Osteocyte (in vitro differentiated cells): ENCODE data around the gene NDRG3. TPM values are rescaled to one million over a fixed set of nuclear protein-coding genes. Genes with fewer than 3 reads are reported as not detected.

Experiments
- DNase-seq: peaks from one replicate; pipeline ENCODE4 v3.0.0; 2021; ENCODE audit warnings: mixed read lengths; ENCODE audit not compliant: unreplicated experiment; ENCODE audit errors: extremely low spot score
- H3K27ac Mint-ChIP-seq: one replicate; pipeline ENCODE4 v1.8.0; 2021; ENCODE audit warnings: mild to moderate bottlenecking, mixed read lengths; ENCODE audit not compliant: unreplicated experiment
- H3K27me3 Mint-ChIP-seq: one replicate; pipeline ENCODE4 v1.8.0; 2021; ENCODE audit warnings: mixed read lengths; ENCODE audit not compliant: unreplicated experiment
- H3K36me3 Mint-ChIP-seq: one replicate; pipeline ENCODE4 v1.8.0; 2021; ENCODE audit warnings: mixed read lengths; ENCODE audit not compliant: unreplicated experiment
- H3K4me1 Mint-ChIP-seq: one replicate; pipeline ENCODE4 v1.8.0; 2021; ENCODE audit warnings: mixed read lengths; ENCODE audit not compliant: unreplicated experiment
- H3K4me3 Mint-ChIP-seq: one replicate; pipeline ENCODE4 v1.8.0; 2021; ENCODE audit warnings: mild to moderate bottlenecking, moderate library complexity, mixed read lengths; ENCODE audit not compliant: unreplicated experiment
- H3K9me3 Mint-ChIP-seq: one replicate; pipeline ENCODE4 v1.8.0; 2021; ENCODE audit warnings: mixed read lengths; ENCODE audit not compliant: unreplicated experiment
- long read RNA-seq: library from polyadenylated mRNA; unstranded; transcript quantifications from one replicate; pipeline ENCODE4 v2.0.0, GENCODE V29; 2021
- total RNA-seq: library from RNA; stranded (reverse); gene quantifications from 2 replicates; pipeline ENCODE4 v1.2.1, GENCODE V29; 2021
- TF ChIP-seq, protein P1 (sequence below): fragments of 200-600 bp; sonication (generic); IDR thresholded peaks from 2 replicates; pipeline ENCODE4 v1.5.0; 2021; ENCODE audit warnings: antibody characterized with exemption, mild to moderate bottlenecking, moderate library complexity

NDRG3 gene
- total RNA-seq: 32.2 and 33.5 TPM in 2 replicates
- long read RNA-seq, transcript NDRG3-201 (16 exons, 2,964 nt): major isoform, 48 of 69 reads
- long read RNA-seq, partial matches to known transcripts: 15 of 69 reads
- long read RNA-seq, other reads (novel, unspliced or antisense): 4 of 69 reads

GRCh38 chr20:36745927-36746659, at the start of gene NDRG3:
NDRG3 (minus strand) TSS chr20:36746090; CDS start chr20:36721735, 24,355 bp downstream.
- TF ChIP-seq, protein P1, sequence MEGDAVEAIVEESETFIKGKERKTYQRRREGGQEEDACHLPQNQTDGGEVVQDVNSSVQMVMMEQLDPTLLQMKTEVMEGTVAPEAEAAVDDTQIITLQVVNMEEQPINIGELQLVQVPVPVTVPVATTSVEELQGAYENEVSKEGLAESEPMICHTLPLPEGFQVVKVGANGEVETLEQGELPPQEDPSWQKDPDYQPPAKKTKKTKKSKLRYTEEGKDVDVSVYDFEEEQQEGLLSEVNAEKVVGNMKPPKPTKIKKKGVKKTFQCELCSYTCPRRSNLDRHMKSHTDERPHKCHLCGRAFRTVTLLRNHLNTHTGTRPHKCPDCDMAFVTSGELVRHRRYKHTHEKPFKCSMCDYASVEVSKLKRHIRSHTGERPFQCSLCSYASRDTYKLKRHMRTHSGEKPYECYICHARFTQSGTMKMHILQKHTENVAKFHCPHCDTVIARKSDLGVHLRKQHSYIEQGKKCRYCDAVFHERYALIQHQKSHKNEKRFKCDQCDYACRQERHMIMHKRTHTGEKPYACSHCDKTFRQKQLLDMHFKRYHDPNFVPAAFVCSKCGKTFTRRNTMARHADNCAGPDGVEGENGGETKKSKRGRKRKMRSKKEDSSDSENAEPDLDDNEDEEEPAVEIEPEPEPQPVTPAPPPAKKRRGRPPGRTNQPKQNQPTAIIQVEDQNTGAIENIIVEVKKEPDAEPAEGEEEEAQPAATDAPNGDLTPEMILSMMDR: no peak
- peak within 1 kb of the TSS; percentile 78 for H3K27ac Mint-ChIP-seq
- DNase-seq: peak; percentile 97
- H3K4me3 Mint-ChIP-seq: peak within 1 kb of the TSS; percentile 91
- peaks cover 20% of the 10 kb centered on the region for H3K4me1 Mint-ChIP-seq
- H3K27me3 Mint-ChIP-seq: no peaks in the 10 kb centered on the region
- H3K9me3 Mint-ChIP-seq: no peaks in the 10 kb centered on the region
- no peaks in the 10 kb centered on the region for H3K36me3 Mint-ChIP-seq

GRCh38 chr20:36794116-36794474, 48.2 kb upstream of the NDRG3 start:
- no peaks in the 10 kb centered on the region for H3K4me1 Mint-ChIP-seq
- no peak for DNase-seq
- no peak overlapping the region for H3K27ac Mint-ChIP-seq
- no peak overlapping the region for H3K4me3 Mint-ChIP-seq
- TF ChIP-seq, protein P1: no peak
- H3K27me3 Mint-ChIP-seq: no peaks in the 10 kb centered on the region
- H3K36me3 Mint-ChIP-seq: peaks cover 39% of the 10 kb centered on the region
- H3K9me3 Mint-ChIP-seq: no peaks in the 10 kb centered on the region

GRCh38 chr20:36793294-36794115, 47.6 kb upstream of the NDRG3 start:
- H3K4me1 Mint-ChIP-seq: no peaks in the 10 kb centered on the region
- H3K27me3 Mint-ChIP-seq: no peaks in the 10 kb centered on the region
- H3K27ac Mint-ChIP-seq: no peak overlapping the region

DNA sequence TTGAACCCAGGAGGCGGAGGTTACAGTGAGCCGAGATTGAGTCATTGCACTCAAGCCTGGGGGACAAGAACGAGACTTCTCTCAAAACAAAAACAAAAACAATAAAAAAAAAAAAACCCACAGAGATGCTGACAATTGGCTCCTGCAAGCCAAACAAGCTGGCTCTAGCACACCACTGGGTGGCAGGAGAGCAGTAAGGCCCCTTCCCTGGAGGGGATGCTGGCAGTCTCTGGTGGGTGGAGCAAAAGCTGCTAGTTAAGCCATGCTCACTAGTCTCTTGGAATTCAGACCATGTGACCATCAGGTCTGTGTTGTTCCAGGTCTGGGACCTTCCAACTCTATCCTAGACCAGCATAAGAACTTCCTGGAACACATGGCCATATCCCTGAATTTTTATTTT, 46.5 kb upstream of the NDRG3 start:
- peaks cover 35% of the 10 kb centered on the region for H3K36me3 Mint-ChIP-seq
- no peaks in the 10 kb centered on the region for H3K27me3 Mint-ChIP-seq
- TF ChIP-seq, protein P1: peak; percentile 56
- DNase-seq: no peak
- H3K4me1 Mint-ChIP-seq: no peaks in the 10 kb centered on the region
- no peak overlapping the region for H3K27ac Mint-ChIP-seq
- no peaks in the 10 kb centered on the region for H3K9me3 Mint-ChIP-seq
- no peak overlapping the region for H3K4me3 Mint-ChIP-seq

More at GRCh38 chr20:36793294-36794115, 47.6 kb upstream of the NDRG3 start:
- DNase-seq: no peak
- Mint-ChIP-seq H3K9me3 (no peaks in the 10 kb centered on the region), H3K36me3 (peaks cover 35% of the 10 kb centered on the region), H3K4me3 (no peak overlapping the region)
- TF ChIP-seq, protein P1: no peak

DNA sequence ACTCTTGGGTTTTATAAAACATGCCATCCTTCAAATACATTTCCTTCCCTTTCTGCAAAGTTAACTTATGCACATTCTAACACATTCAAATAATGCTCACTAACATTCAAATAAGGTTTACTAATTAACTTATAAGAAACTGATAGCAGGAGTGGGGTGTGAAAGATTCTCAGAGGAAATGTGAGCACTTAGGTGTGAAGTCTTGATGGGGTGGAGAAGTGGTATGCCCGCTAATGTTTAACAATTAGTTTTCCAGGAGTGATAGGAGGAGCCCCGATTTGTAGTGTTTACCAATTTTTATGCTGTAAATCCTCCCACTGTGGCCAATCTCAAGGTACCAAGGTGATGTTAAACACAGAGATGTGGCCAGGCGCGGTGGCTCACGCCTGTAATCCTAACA, 46.0 kb upstream of the NDRG3 start:
- H3K27me3 Mint-ChIP-seq: no peaks in the 10 kb centered on the region
- H3K27ac Mint-ChIP-seq: no peak overlapping the region
- H3K36me3 Mint-ChIP-seq: peaks cover 32% of the 10 kb centered on the region
- DNase-seq: no peak
- H3K4me1 Mint-ChIP-seq: no peaks in the 10 kb centered on the region
- H3K9me3 Mint-ChIP-seq: no peaks in the 10 kb centered on the region
- H3K4me3 Mint-ChIP-seq: no peak overlapping the region
- TF ChIP-seq, protein P1: no peak
